ENCODE measurements around the gene RIC8B.

The RIC8B gene

GRCh38 chr12:106773286-106774004 is 1.0 kb upstream of the RIC8B start:
- DNase-seq (ENCODE audit: low read depth in 2 of 2) = no peak
- TF ChIP-seq, protein P1, sequence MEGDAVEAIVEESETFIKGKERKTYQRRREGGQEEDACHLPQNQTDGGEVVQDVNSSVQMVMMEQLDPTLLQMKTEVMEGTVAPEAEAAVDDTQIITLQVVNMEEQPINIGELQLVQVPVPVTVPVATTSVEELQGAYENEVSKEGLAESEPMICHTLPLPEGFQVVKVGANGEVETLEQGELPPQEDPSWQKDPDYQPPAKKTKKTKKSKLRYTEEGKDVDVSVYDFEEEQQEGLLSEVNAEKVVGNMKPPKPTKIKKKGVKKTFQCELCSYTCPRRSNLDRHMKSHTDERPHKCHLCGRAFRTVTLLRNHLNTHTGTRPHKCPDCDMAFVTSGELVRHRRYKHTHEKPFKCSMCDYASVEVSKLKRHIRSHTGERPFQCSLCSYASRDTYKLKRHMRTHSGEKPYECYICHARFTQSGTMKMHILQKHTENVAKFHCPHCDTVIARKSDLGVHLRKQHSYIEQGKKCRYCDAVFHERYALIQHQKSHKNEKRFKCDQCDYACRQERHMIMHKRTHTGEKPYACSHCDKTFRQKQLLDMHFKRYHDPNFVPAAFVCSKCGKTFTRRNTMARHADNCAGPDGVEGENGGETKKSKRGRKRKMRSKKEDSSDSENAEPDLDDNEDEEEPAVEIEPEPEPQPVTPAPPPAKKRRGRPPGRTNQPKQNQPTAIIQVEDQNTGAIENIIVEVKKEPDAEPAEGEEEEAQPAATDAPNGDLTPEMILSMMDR (IDR thresholded peaks at IDR 0.05; ENCODE audit: low read depth, low read length) = no peak
- peak overlapping the region; percentile 60 to 91 for H3K4me3 ChIP-seq (replicated peaks in 1 of 2; ENCODE audit: low read depth in 2 of 2, low read length in 2 of 2)

GRCh38 chr12:106774808-106775524 is 484 bp downstream of the RIC8B start:
- DNase-seq (ENCODE audit: low read depth in 2 of 2) = no peak
- TF ChIP-seq, protein P1 (IDR thresholded peaks at IDR 0.05; ENCODE audit: low read depth, low read length) = no peak

DNA sequence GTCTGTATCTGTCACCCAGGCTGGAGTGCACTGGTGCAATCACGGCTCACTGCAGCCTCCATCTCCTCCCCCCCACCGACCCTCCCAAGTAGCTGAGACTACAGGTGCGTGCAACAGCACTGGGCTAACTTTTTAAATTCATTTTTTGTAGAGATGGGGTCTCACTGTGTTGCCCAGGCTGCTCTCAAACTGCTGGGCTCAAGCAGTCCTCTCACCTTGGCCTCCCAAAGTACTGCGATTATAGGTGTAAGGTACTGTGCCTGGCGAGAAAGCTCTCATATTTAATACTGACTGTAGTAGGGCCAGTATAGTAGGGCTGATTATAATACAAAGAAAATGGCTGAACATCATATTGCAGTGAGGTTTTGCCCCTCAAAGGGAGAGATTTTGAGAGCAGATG is 2.4 kb downstream of the RIC8B start:
- DNase-seq (ENCODE audit: low read depth in 2 of 2) = no peak
- TF ChIP-seq, protein P1 (IDR thresholded peaks at IDR 0.05; ENCODE audit: low read depth, low read length) = no peak
- H3K4me3 ChIP-seq (replicated peaks in 1 of 2; ENCODE audit: low read depth in 2 of 2, low read length in 2 of 2) = no peak overlapping the region

More at GRCh38 chr12:106774808-106775524, 484 bp downstream of the RIC8B start:
- peak overlapping the region; percentile 91 to 92 for H3K4me3 ChIP-seq (replicated peaks in 1 of 2; ENCODE audit: low read depth in 2 of 2, low read length in 2 of 2)

GRCh38 chr12:106780010-106780631 is 5.6 kb downstream of the RIC8B start:
- no peak overlapping the region for H3K4me3 ChIP-seq (replicated peaks in 1 of 2; ENCODE audit: low read depth in 2 of 2, low read length in 2 of 2)
- peak in 1 of 2 donors; percentile 32 for DNase-seq (ENCODE audit: low read depth in 2 of 2)
- TF ChIP-seq, protein P1 (IDR thresholded peaks at IDR 0.05; ENCODE audit: low read depth, low read length) = no peak

GRCh38 chr12:106782619-106783018 is 8.1 kb downstream of the RIC8B start:
- TF ChIP-seq, protein P1 (IDR thresholded peaks at IDR 0.05; ENCODE audit: low read depth, low read length) = no peak
- H3K4me3 ChIP-seq (replicated peaks in 1 of 2; ENCODE audit: low read depth in 2 of 2, low read length in 2 of 2) = no peak overlapping the region
- no peak for DNase-seq (ENCODE audit: low read depth in 2 of 2)

- H3K4me3 ChIP-seq (replicated peaks in 1 of 2; ENCODE audit: low read depth in 2 of 2, low read length in 2 of 2) = no peak overlapping the region
- no peak for DNase-seq (ENCODE audit: low read depth in 2 of 2)
- TF ChIP-seq, protein P1 (IDR thresholded peaks at IDR 0.05; ENCODE audit: low read depth, low read length) = no peak
Measured at GRCh38 chr12:106783515-106783914, 9.0 kb downstream of the RIC8B start.
